Mesendoderm (in vitro differentiated cells): ENCODE data around the gene FEM1A.
"Not testable (repeated sequence)": the region's sequence is repeated elsewhere in the genome, so short reads cannot be mapped to it uniquely, and the experiment has no call there.

Source experiments
- DNase-seq: peaks from one replicate; pipeline ENCODE4 v3.0.0; 2013
- H2AK5ac ChIP-seq: 2 replicates; pipeline ENCODE4 v1.6.1; 2013; ENCODE audit warnings: low read length, inconsistent platforms
- H2BK120ac ChIP-seq: 2 replicates; pipeline ENCODE4 v1.6.1; 2013; ENCODE audit warnings: low read depth, mild to moderate bottlenecking, low read length, moderate library complexity, mixed read lengths
- H2BK15ac ChIP-seq: replicated peaks from 2 replicates; pipeline ENCODE4 v1.6.1; 2013; ENCODE audit warnings: low read depth, mild to moderate bottlenecking, moderate library complexity
- H2BK5ac ChIP-seq: 2 replicates; pipeline ENCODE4 v1.6.1; 2013; ENCODE audit warnings: low read length, inconsistent platforms
- H3K18ac ChIP-seq: 2 replicates; pipeline ENCODE4 v1.6.1; 2013; ENCODE audit warnings: mild to moderate bottlenecking, low read length, mixed read lengths
- H3K23ac ChIP-seq: one replicate; pipeline ENCODE4 v1.6.1; 2013; ENCODE audit warnings: low read length
- H3K27ac ChIP-seq: 2 replicates; pipeline ENCODE4 v1.5.1; 2013; ENCODE audit warnings: low read depth, mild to moderate bottlenecking, inconsistent platforms, low read length, moderate library complexity
- H3K27me3 ChIP-seq: 2 replicates; pipeline ENCODE4 v1.6.1; 2013; ENCODE audit warnings: low read length, control low read depth, mild to moderate bottlenecking, inconsistent platforms; ENCODE audit not compliant: insufficient read depth, poor library complexity
- H3K36me3 ChIP-seq: 2 replicates; pipeline ENCODE4 v1.6.1; 2013; ENCODE audit warnings: low read length, inconsistent platforms; ENCODE audit not compliant: control insufficient read depth, insufficient read depth
- H3K4ac ChIP-seq: one replicate; pipeline ENCODE4 v1.6.1; 2013; ENCODE audit warnings: low read depth, mild to moderate bottlenecking, low read length, moderate library complexity
- H3K4me1 ChIP-seq: 2 replicates; pipeline ENCODE4 v1.6.1; 2013; ENCODE audit warnings: low read depth, low read length, inconsistent platforms; ENCODE audit not compliant: control insufficient read depth
- H3K4me2 ChIP-seq: 2 replicates; pipeline ENCODE4 v1.6.1; 2013; ENCODE audit warnings: low read length
- H3K4me3 ChIP-seq: 2 replicates; pipeline ENCODE4 v1.5.1; 2013; ENCODE audit warnings: mild to moderate bottlenecking, low read length
- H3K56ac ChIP-seq: one replicate; pipeline ENCODE4 v1.6.1; 2013; ENCODE audit warnings: low read length
- H3K79me1 ChIP-seq: 2 replicates; pipeline ENCODE4 v1.6.1; 2013; ENCODE audit warnings: low read length, inconsistent platforms
- H3K79me2 ChIP-seq: 2 replicates; pipeline ENCODE4 v1.6.1; 2013; ENCODE audit warnings: mild to moderate bottlenecking, low read length; ENCODE audit not compliant: control insufficient read depth, insufficient read depth
- H3K9ac ChIP-seq: 2 replicates; pipeline ENCODE4 v1.6.1; 2013; ENCODE audit warnings: low read length, inconsistent platforms
- H4K5ac ChIP-seq: one replicate; pipeline ENCODE4 v1.6.1; 2013; ENCODE audit warnings: low read length
- H4K8ac ChIP-seq: one replicate; pipeline ENCODE4 v1.6.1; 2013; ENCODE audit warnings: low read depth, mild to moderate bottlenecking, control low read depth, low read length, moderate library complexity
- WGBS: extraction: QIAGEN DNeasy Blood & Tissue Kit; methylation state at CpG from one replicate; pipeline ENCODE4 v1.1.7; 2013; ENCODE audit warnings: low lambda C conversion rate, missing lambda C conversion rate; ENCODE audit not compliant: insufficient coverage; ENCODE audit errors: extremely low coverage; 5-methylcytosine and 5-hydroxymethylcytosine counted together

FEM1A gene

DNA sequence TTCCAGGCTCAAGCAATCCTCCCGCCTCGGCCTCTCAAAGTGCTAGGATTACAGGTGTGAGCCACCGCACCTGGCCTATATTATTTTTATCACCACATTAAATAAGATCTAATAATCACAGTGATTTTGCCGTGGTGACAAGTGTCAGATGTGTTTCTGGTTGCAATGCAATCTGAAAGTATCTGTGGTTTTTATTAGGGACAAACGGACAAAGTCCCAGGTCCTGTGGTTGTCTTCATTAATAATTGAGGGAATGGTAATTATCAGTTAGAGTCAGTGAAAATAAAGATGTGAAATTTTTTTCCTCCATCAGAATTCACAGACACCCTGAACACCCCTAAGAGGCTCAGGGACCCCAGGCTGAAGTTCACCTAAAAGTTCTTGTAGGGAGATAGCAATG is 41.2 kb downstream of the FEM1A start:
- Histone ChIP-seq H3K27me3 (peaks cover 3% of the 10 kb centered on the region), H3K9ac (no peak overlapping the region), H2BK5ac (no peak overlapping the region), H3K27ac (no peak overlapping the region), H3K23ac (no peak overlapping the region), H3K4me1 (no peaks in the 10 kb centered on the region), H4K5ac (no peak overlapping the region), H3K36me3 (no peaks in the 10 kb centered on the region), H3K4me3 (no peak overlapping the region), H2AK5ac (no peak overlapping the region), H3K4me2 (no peak overlapping the region), H3K4ac (no peak overlapping the region), H2BK15ac (no peak overlapping the region), H3K18ac (no peak overlapping the region), H3K79me2 (no peaks in the 10 kb centered on the region), H3K56ac (no peak overlapping the region), H3K79me1 (no peaks in the 10 kb centered on the region), H4K8ac (no peak overlapping the region), H2BK120ac (no peak overlapping the region)
- no CpG with 5 or more reads among the region's 5 CpGs for WGBS
- no peak for DNase-seq

DNA sequence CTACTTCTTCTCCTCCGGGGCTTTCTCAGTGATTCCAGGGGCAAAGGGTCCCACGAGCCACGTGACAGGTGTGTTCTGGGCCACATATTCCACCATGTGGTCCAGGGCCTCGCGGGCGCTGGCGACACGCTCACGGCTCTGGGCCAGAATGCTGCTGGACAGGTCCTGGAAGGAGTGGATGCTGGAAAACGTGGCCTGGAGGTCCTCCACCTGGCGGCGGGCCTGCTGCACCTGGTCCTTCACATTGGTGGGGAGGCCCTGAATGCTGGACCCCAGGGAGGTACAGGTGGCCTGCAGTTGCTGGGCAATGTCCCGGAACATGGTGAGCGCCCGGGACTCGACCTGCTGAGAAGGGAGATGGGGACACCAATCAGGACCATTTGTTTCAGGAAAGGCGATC is 47.7 kb downstream of the FEM1A start:
- no peak for DNase-seq
- no peaks in the 10 kb centered on the region for H3K4me1 ChIP-seq
- no peak overlapping the region for H3K27ac ChIP-seq
- no peak overlapping the region for H2AK5ac ChIP-seq
- no peak overlapping the region for H3K4me3 ChIP-seq
- H2BK15ac ChIP-seq, result no peak overlapping the region
- no CpG with 5 or more reads among the region's 17 CpGs for WGBS
- no peak overlapping the region for H3K56ac ChIP-seq
- no peak overlapping the region for H3K18ac ChIP-seq
- no peak overlapping the region for H3K23ac ChIP-seq
- no peaks in the 10 kb centered on the region for H3K79me1 ChIP-seq
- H2BK120ac ChIP-seq, result no peak overlapping the region
- H4K8ac ChIP-seq, result no peak overlapping the region
- no peaks in the 10 kb centered on the region for H3K27me3 ChIP-seq
- H3K79me2 ChIP-seq, result no peaks in the 10 kb centered on the region
- H3K36me3 ChIP-seq, result peaks cover 8% of the 10 kb centered on the region
- no peak overlapping the region for H2BK5ac ChIP-seq
- H3K4ac ChIP-seq, result no peak overlapping the region
- H3K9ac ChIP-seq, result no peak overlapping the region
- no peak overlapping the region for H3K4me2 ChIP-seq
- H4K5ac ChIP-seq, result no peak overlapping the region

DNA sequence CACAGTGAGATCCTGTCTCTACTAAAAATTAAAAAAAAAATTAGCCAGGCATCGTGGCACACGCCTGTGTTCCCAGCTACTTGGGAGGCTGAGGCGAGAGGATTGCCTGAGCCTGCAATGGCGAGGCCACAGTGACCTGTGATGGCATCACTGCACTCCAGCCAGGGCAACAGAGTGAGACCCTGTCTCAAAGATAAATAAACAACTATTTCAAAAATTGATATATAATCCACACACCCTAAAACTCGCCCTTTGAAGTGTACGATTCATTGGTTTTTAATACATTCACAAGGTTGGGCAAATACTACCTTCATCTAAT is 52.1 kb downstream of the FEM1A start:
- Histone ChIP-seq H3K36me3 (peaks cover 13% of the 10 kb centered on the region), H3K4me3 (no peak overlapping the region), H3K4me2 (no peak overlapping the region), H3K56ac (no peak overlapping the region), H4K8ac (no peak overlapping the region), H2BK15ac (no peak overlapping the region), H3K23ac (no peak overlapping the region), H4K5ac (no peak overlapping the region), H2AK5ac (no peak overlapping the region), H3K27me3 (no peaks in the 10 kb centered on the region), H2BK5ac (no peak overlapping the region), H3K4ac (no peak overlapping the region), H2BK120ac (no peak overlapping the region), H3K9ac (no peak overlapping the region), H3K79me2 (no peaks in the 10 kb centered on the region), H3K27ac (no peak overlapping the region), H3K79me1 (no peaks in the 10 kb centered on the region), H3K18ac (no peak overlapping the region), H3K4me1 (no peaks in the 10 kb centered on the region)
- DNase-seq, result no peak
- WGBS, result no CpG with 5 or more reads among the region's 6 CpGs

DNA sequence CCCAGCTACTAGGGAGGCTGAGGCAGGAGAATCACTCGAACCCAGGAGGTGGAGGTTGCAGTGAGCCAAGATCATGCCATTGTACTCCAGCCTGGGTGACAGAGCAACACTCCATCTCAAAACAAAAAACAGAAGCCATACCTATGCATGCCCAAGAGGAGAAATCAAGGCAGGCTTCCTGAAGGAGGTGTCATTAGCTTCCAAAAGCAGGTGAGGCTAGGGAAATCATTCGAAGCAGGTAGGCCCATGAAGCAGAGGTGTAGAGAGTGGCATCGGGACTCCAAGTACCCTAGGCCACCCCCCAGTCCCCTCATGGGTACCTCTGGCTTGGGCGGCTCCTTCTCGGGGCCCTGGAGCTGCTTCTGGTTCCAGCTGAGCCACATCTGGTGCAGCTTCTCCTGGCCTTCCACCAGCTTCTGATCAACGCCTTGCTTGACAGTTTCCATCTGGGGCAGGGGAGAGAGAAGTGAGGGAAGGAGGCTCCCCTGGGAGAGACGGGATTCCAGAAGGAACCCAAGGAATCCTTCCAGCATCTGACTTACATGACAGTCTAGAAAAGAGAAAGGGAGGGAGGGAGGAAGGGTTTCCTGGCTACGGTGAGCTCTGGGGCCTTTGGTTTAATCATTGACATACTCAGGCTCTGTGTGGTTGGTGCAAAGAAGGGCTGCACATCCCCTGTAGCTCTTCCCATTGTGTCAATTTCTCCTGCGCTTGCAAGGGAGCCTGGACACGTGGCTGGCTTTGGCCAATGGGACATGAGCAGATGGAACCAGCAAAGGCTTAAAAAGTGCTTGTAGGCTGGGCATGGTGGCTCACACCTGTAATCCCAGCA is 53.0 kb downstream of the FEM1A start:
- Histone ChIP-seq H3K4me2 (no peak overlapping the region), H2BK120ac (no peak overlapping the region), H3K79me2 (no peaks in the 10 kb centered on the region), H3K79me1 (no peaks in the 10 kb centered on the region), H2AK5ac (no peak overlapping the region), H3K56ac (no peak overlapping the region), H3K4me1 (no peaks in the 10 kb centered on the region), H3K27ac (no peak overlapping the region), H3K4me3 (no peak overlapping the region), H3K23ac (no peak overlapping the region), H3K9ac (no peak overlapping the region), H4K8ac (no peak overlapping the region), H3K36me3 (peaks cover 7% of the 10 kb centered on the region), H3K27me3 (no peaks in the 10 kb centered on the region), H2BK5ac (no peak overlapping the region), H4K5ac (no peak overlapping the region), H2BK15ac (no peak overlapping the region), H3K18ac (no peak overlapping the region), H3K4ac (no peak overlapping the region)
- DNase-seq, result no peak
- WGBS, result no CpG with 5 or more reads among the region's 10 CpGs

DNA sequence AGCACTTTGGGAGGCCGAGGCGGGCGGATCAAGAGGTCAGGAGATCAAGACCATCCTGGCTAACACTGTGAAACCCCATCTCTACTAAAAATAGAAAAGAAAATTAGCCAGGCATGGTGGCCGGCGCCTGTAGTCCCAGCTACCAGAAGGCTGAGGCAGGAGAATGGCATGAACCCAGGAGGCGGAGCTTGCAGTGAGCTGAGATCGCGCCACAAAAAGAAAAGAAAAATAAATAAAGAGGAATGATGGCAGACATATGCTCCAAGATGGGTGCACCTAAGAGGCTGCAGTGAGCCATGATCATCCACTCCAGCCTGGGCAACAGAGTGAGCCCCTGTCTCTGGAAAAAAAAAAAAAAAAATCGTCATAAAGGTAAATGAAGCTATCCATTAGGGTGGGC is 54.4 kb downstream of the FEM1A start:
- H3K36me3 ChIP-seq, H2BK5ac ChIP-seq, H3K56ac ChIP-seq, H3K4me3 ChIP-seq, H3K9ac ChIP-seq, H4K8ac ChIP-seq, H3K79me2 ChIP-seq, H3K4me2 ChIP-seq, H2BK15ac ChIP-seq, H3K4ac ChIP-seq, DNase-seq, H3K27ac ChIP-seq, H3K23ac ChIP-seq, H4K5ac ChIP-seq, H2BK120ac ChIP-seq, H2AK5ac ChIP-seq, H3K27me3 ChIP-seq, H3K79me1 ChIP-seq, H3K18ac ChIP-seq, H3K4me1 ChIP-seq: not testable (repeated sequence)
- WGBS, result no CpG with 5 or more reads among the region's 9 CpGs
